Fibroblast of lung (primary cell): Measurements from ENCODE around the gene DTWD1. TPM values are rescaled to one million over a fixed set of nuclear protein-coding genes. Genes with fewer than 3 reads are reported as not detected.

Source experiments
- DNase-seq, 2 donors: peaks; one replicate each; pipeline versions ENCODE4 v3.0.0 to v3.0.0-alpha.2; 2010; ENCODE audit warnings: low read depth in 2 of 2
- H2AFZ ChIP-seq: 2 replicates; pipeline ENCODE4 v1.5.1; 2012; ENCODE audit warnings: low read length, control low read depth, inconsistent platforms
- H3K27ac ChIP-seq: 2 replicates; pipeline ENCODE4 v1.5.1; 2011; ENCODE audit warnings: low read length, control low read depth; ENCODE audit not compliant: insufficient read depth
- H3K27me3 ChIP-seq: 2 replicates; pipeline ENCODE4 v1.5.1; 2011; ENCODE audit warnings: mild to moderate bottlenecking, low read length; ENCODE audit not compliant: control insufficient read depth, insufficient read depth
- H3K36me3 ChIP-seq: 2 replicates; pipeline ENCODE4 v1.5.1; 2011; ENCODE audit warnings: low read length; ENCODE audit not compliant: control insufficient read depth, insufficient read depth
- H3K4me1 ChIP-seq: 2 replicates; pipeline ENCODE4 v1.5.1; 2011; ENCODE audit warnings: low read length; ENCODE audit not compliant: control insufficient read depth, insufficient read depth; ENCODE audit errors: extremely low read depth
- H3K4me2 ChIP-seq: 2 replicates; pipeline ENCODE4 v1.5.1; 2011; ENCODE audit warnings: low read length, control low read depth; ENCODE audit not compliant: insufficient read depth; ENCODE audit errors: extremely low read depth
- H3K4me3 ChIP-seq, 4 experiments: fragments of 200-600 bp in 1 of 4; sonication (generic) in 1 of 4; replicated peaks in 1 of 4; 2 replicates each; pipeline ENCODE4 v1.5.1; 2011 to 2016; ENCODE audit warnings: low read length in 4 of 4, low read depth in 3 of 4, mild to moderate bottlenecking in 3 of 4, control low read depth in 2 of 4, inconsistent platforms in 1 of 4, mixed read lengths in 1 of 4; ENCODE audit not compliant: insufficient read depth in 1 of 4; ENCODE audit errors: control extremely low read depth in 1 of 4
- H3K79me2 ChIP-seq: 2 replicates; pipeline ENCODE4 v1.5.1; 2012; ENCODE audit warnings: mild to moderate bottlenecking, low read length, inconsistent platforms; ENCODE audit not compliant: control insufficient read depth, insufficient read depth
- H3K9ac ChIP-seq: 2 replicates; pipeline ENCODE4 v1.5.1; 2011; ENCODE audit warnings: mild to moderate bottlenecking, low read length, control low read depth; ENCODE audit not compliant: insufficient read depth
- H3K9me3 ChIP-seq: 2 replicates; pipeline ENCODE4 v1.5.1; 2012; ENCODE audit warnings: low read depth, low read length; ENCODE audit not compliant: control insufficient read depth, insufficient read depth
- H4K20me1 ChIP-seq: 2 replicates; pipeline ENCODE4 v1.5.1; 2011; ENCODE audit warnings: low read length; ENCODE audit not compliant: control insufficient read depth, insufficient read depth; ENCODE audit errors: extremely low read depth
- EZH2 ChIP-seq: IDR thresholded peaks from 2 replicates; pipeline ENCODE4 v1.5.1; 2012; ENCODE audit warnings: low read length, control low read depth, mild to moderate bottlenecking; ENCODE audit errors: missing control alignments
- polyA plus RNA-seq, 2 donors: library from polyadenylated mRNA; depleted of rRNA in 1 of 2; stranded (reverse) in 1 of 2; unstranded in 1 of 2; fragments of >200 nt; gene quantifications; 2 replicates each; pipeline ENCODE4 v1.2.1, GENCODE V29; 2011 to 2012; ENCODE audit warnings: missing spikeins in 1 of 2
- total RNA-seq: library from RNA; depleted of rRNA; stranded (reverse); fragments of >200 nt; gene quantifications from 2 replicates; pipeline ENCODE4 v1.2.1, GENCODE V29; 2014
- TF ChIP-seq, protein P1 (sequence below), 2 donors: IDR thresholded peaks in 1 of 2; conservative IDR thresholded peaks in 1 of 2; 1 replicate in 1 of 2; 2 replicates in 1 of 2; pipeline ENCODE4 v1.5.1; 2011 to 2012; ENCODE audit warnings: low read length in 2 of 2, control low read depth in 1 of 2, inconsistent platforms in 1 of 2, low read depth in 1 of 2, mild to moderate bottlenecking in 1 of 2

The DTWD1 gene
- total and polyA plus RNA-seq, 2 donors (not counting 1 experiment from before 2014, with no cell fraction given): 61.8 to 156 TPM

- Histone ChIP-seq H3K9ac (no peak overlapping the region), H3K79me2 (no peaks in the 10 kb centered on the region), H4K20me1 (no peaks in the 10 kb centered on the region), H3K36me3 (no peaks in the 10 kb centered on the region), H3K27ac (no peak overlapping the region), H3K4me2 (no peak overlapping the region), H3K4me1 (no peaks in the 10 kb centered on the region), H3K4me3 (no peak overlapping the region), H3K9me3 (no peaks in the 10 kb centered on the region), H2AFZ (no peak overlapping the region), H3K27me3 (no peaks in the 10 kb centered on the region)
- TF ChIP-seq, protein P1, sequence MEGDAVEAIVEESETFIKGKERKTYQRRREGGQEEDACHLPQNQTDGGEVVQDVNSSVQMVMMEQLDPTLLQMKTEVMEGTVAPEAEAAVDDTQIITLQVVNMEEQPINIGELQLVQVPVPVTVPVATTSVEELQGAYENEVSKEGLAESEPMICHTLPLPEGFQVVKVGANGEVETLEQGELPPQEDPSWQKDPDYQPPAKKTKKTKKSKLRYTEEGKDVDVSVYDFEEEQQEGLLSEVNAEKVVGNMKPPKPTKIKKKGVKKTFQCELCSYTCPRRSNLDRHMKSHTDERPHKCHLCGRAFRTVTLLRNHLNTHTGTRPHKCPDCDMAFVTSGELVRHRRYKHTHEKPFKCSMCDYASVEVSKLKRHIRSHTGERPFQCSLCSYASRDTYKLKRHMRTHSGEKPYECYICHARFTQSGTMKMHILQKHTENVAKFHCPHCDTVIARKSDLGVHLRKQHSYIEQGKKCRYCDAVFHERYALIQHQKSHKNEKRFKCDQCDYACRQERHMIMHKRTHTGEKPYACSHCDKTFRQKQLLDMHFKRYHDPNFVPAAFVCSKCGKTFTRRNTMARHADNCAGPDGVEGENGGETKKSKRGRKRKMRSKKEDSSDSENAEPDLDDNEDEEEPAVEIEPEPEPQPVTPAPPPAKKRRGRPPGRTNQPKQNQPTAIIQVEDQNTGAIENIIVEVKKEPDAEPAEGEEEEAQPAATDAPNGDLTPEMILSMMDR (conservative IDR thresholded peaks at IDR 0.05 in 1 of 2, IDR thresholded peaks at IDR 0.05 in 1 of 2; ENCODE audit: low read depth in 1 of 2, low read length in 2 of 2): no peak
- TF ChIP-seq EZH2: no peak
- no peak for DNase-seq
These were observed 16.0 kb upstream of the DTWD1 start for GRCh38 chr15:49604625-49605409.

GRCh38 chr15:49605588-49605987 lies 15.3 kb upstream of the DTWD1 start:
- no peak for DNase-seq
- no peak overlapping the region for H3K4me3 ChIP-seq
- H2AFZ ChIP-seq: no peak overlapping the region
- no peaks in the 10 kb centered on the region for H3K79me2 ChIP-seq
- H3K9me3 ChIP-seq: no peaks in the 10 kb centered on the region
- no peak overlapping the region for H3K27ac ChIP-seq
- TF ChIP-seq, protein P1 (conservative IDR thresholded peaks at IDR 0.05 in 1 of 2, IDR thresholded peaks at IDR 0.05 in 1 of 2; ENCODE audit: low read depth in 1 of 2, low read length in 2 of 2): no peak
- TF ChIP-seq EZH2: no peak
- no peak overlapping the region for H3K9ac ChIP-seq
- no peaks in the 10 kb centered on the region for H3K36me3 ChIP-seq
- H3K4me2 ChIP-seq: no peak overlapping the region
- H3K27me3 ChIP-seq: no peaks in the 10 kb centered on the region
- no peaks in the 10 kb centered on the region for H4K20me1 ChIP-seq
- H3K4me1 ChIP-seq: no peaks in the 10 kb centered on the region

DNA sequence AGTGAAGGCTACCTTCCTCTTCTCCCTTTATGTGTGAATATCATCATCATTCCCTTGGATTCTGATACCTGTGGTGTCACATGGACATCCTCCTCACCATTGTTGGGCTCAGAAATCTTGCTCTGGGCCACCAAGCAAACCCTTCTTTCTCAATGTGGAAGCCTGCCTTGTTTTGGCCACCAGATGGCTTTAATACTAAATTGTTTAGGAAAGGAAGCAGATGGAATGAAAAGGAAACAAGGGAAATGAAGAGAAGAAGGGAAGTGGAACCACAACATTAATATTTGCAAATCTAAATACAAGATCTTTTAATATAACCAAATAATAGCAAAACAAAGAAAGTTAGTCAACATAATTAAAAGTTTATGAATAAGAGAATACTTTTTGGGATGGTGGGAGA lies 14.3 kb upstream of the DTWD1 start:
- Histone ChIP-seq H3K79me2 (no peaks in the 10 kb centered on the region), H4K20me1 (no peaks in the 10 kb centered on the region), H3K9me3 (no peaks in the 10 kb centered on the region), H3K27me3 (no peaks in the 10 kb centered on the region), H3K4me1 (no peaks in the 10 kb centered on the region), H3K4me2 (no peak overlapping the region), H3K9ac (no peak overlapping the region), H2AFZ (no peak overlapping the region), H3K36me3 (no peaks in the 10 kb centered on the region), H3K27ac (no peak overlapping the region), H3K4me3 (no peak overlapping the region)
- TF ChIP-seq EZH2: no peak
- TF ChIP-seq, protein P1 (conservative IDR thresholded peaks at IDR 0.05 in 1 of 2, IDR thresholded peaks at IDR 0.05 in 1 of 2; ENCODE audit: low read depth in 1 of 2, low read length in 2 of 2): peak; percentile 21 to 31
- peak in 1 of 2 donors; percentile 7 for DNase-seq
